D721Med (cell line): ENCODE data around the gene SLCO2A1.

Experiments
- DNase-seq: peaks from one replicate; pipeline ENCODE4 v3.0.0; 2011; ENCODE audit warnings: low spot score; ENCODE audit not compliant: insufficient read length
- FAIRE-seq: peaks from 2 replicates; lab custom pipeline; 2011; peaks lifted over from hg19 to GRCh38; lab: Jason Lieb, UNC
- CTCF ChIP-seq: IDR thresholded peaks from 2 replicates; pipeline ENCODE4 v1.5.1; 2012; ENCODE audit warnings: mild to moderate bottlenecking, control low read depth; ENCODE audit not compliant: insufficient read depth; ENCODE audit errors: missing control alignments

Gene SLCO2A1

GRCh38 chr3:133917144-133917543, 112.6 kb downstream of the SLCO2A1 start:
- DNase-seq: no peak
- no peak for FAIRE-seq
- no peak for TF ChIP-seq CTCF

- DNase-seq: no peak
These were observed 113.8 kb downstream of the SLCO2A1 start for GRCh38 chr3:133915685-133916658.

GRCh38 chr3:133914839-133915600, 114.7 kb downstream of the SLCO2A1 start:
- DNase-seq (no peak), FAIRE-seq (peak; percentile 89)
- TF ChIP-seq CTCF: no peak

More at GRCh38 chr3:133915685-133916658, 113.8 kb downstream of the SLCO2A1 start:
- no peak for FAIRE-seq
- no peak for TF ChIP-seq CTCF

GRCh38 chr3:133910422-133910821, 119.3 kb downstream of the SLCO2A1 start:
- DNase-seq (no peak), FAIRE-seq (no peak)
- TF ChIP-seq CTCF: peak; percentile 33

GRCh38 chr3:133905376-133905775, 124.3 kb downstream of the SLCO2A1 start:
- no peak for FAIRE-seq
- TF ChIP-seq CTCF: no peak
- no peak for DNase-seq

- DNase-seq: no peak
- no peak for FAIRE-seq
- TF ChIP-seq CTCF: no peak
These were observed 127.9 kb downstream of the SLCO2A1 start for GRCh38 chr3:133901847-133902246.

GRCh38 chr3:133901083-133901482, 128.6 kb downstream of the SLCO2A1 start:
- DNase-seq: no peak
- no peak for FAIRE-seq
- TF ChIP-seq CTCF: no peak
